ENCODE data around the gene LMOD1.
"Not testable (repeated sequence)": the region's sequence is repeated elsewhere in the genome, so short reads cannot be mapped to it uniquely, and the experiment has no call there.

Gene LMOD1

DNA sequence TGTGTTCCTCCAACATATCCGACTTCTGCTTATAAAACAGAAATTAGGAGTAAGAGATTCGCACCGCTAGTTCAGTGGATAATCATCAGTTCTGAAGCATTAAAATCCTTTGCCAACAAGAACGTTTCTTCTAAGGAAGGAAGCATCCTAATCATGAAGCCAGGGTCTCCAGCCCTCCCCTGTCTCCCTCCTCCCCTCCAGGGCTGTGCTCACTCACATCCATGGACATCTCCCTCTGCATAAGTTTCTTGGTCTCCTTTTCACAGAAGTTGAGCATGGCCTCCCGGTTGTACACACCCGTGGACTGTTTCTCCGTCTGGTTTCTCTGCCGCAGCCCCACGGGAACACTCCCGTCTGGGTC lies 505 bp downstream of the LMOD1 start:
- no peak for DNase-seq

DNA sequence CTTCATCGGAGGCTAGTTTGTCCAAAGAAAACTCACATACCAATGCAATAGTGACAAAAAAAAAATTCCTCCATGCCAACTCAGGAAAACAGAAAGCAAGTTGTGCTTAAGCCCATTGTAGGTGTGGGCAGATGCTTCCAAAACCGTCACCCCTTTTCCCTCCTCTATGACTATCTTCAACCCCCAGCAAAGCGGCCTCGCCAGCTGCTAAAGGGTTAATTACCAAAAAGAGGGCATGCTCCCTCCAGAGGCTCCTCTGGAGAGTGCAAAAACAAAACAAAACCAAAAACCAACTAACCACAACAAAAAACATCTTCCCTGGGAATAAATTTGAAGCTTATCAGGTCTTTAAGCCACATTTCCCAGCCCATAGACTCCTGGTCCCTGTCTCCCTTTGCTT lies 1.2 kb downstream of the LMOD1 start:
- no peak for DNase-seq

DNA sequence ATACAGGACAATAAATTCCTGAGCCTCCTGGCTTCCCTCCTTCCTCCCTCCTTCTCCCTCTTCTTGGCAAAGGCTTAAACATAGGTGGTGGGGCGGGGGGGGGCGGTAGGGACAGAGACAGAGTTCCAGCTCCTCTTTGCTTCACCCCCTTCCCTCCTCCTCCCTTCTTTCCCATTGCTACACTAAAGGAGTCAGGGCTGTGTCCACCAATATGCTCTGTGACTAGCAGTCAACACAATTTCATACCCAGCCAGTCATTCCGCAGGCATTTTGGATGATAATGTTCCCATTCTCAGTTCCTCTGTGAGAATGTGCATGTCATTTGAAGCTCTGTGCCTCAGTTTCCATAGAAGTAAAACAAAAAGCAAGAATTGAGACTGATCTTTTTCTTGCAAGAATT lies 1.7 kb downstream of the LMOD1 start:
- no peak for DNase-seq

DNA sequence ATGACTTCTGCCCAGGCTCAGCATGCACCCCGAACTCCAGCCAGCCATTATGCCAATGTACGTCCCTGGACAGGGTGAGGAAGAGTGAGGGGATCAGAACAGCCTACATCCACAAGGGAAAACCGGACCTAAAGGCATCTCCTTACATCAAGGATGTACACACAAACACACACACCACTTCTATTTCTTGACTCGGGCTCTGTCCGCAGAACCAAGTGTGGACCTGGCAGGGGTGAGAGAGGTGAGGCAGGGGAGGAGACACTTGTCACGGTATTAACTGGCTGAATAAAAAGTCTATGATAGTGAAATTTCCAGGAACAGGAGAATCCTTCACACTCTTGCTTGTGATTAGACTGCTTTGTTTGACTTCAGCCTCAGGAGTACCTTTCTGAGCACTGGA lies 2.3 kb downstream of the LMOD1 start:
- no peak for DNase-seq

DNA sequence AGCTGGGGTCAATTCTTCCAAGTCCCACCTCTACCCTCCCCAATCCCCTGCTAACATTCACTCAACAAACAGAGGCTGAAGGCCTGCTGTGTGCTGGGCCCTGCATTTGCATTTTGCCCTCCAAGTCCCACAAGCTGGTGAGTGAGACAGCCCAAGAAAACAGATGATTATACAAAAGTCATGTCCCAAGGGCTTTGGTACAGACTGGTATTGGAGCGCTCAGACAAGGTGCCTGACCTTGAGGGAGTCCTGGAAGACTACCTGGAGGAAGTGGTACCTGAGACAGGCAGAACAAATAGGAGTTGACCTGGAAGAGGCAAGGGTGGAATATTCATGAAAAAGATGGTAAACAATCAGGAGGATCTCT lies 4.2 kb downstream of the LMOD1 start:
- DNase-seq: no peak

DNA sequence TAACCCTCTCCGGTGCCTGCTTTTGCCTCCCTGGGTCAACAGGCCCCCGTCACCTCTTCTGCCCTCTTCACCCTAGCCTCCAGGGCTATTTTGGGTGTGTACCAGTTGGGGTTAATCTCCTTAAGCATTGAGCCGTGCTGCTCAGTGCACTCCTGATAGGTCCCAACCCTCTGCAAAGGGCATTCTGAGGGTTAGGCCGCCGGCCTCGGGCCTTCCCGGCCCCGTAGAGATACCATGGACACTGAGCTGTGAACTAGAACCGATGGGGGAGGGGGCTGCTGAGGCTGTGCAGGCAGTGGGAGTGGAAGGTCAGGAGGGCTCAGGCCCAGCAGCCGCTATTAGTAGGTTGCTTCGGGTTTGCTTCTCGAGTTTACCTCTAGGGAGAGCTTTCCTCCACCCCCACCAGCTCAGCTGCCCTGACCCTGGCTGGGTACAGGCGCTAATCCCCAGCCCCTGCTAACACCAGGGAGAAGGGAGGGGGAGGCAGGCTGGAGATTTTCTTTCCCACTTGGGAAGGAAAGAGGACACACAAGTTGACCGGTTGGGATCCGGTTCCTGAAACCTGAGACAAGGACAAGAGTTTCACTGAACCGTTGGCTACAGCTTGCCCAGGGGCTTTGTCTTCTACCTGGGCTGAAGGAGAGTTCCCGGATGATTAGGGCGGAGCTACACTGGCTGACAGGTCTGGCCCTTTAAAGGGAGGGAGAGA lies 4.8 kb downstream of the LMOD1 start:
- DNase-seq: no peak

DNA sequence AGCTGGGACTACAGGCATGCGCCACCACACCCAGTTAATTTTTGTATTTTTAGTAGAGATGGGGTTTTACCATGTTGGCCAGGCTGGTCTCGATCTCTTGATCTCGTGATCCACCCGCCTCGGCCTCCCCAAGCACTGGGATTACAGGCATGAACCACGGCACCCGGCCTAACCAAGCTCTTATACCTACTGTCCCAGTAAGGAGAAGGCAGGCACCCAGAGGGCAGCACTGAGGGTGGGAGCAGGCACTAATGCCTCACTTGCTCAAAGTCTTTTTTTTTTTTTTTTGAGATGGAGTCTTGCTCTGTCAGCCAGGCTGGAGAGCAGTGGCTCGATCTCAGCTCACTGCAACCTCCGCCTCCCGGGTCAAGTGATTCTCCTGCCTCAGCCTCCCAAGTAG lies 6.0 kb downstream of the LMOD1 start:
- DNase-seq: not testable (repeated sequence)

DNA sequence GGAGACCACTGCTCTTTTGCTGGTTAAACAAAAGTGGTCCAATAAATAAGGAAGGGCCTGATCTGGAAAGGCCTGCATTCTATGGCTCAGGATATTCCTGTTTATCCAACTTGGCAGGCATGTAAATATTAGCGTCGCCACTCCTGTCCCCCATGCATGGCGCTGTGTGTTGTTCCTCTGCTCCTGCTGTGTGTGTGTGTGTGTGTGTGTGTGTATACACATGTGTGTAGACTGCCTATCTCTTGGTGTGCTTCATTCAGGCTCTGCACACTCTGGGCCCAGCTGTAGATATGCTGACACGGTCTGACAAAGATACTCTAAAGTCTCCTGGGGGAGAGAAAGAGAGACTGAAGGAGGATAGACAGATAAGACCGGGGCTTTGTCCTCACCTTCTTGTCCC lies 6.8 kb downstream of the LMOD1 start:
- DNase-seq: no peak

DNA sequence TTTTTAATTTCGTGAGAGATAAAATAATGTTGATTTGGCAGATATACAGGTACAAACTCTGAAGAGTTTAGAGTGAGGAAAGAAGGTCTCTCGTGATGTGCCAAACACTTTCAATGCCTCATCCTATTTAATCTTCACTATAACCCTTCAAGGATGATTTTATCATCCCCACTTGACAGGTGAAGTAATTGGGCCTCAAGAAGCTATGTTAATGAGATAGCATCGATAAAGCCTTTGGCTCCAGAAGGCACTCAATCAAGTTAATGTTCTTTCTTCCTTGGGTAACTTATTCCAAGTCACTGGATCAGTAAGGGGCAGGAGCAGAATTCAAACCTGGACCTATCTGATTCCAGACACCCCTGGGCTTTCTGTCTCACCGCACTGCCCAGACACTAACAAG lies 7.2 kb downstream of the LMOD1 start:
- DNase-seq: no peak

DNA sequence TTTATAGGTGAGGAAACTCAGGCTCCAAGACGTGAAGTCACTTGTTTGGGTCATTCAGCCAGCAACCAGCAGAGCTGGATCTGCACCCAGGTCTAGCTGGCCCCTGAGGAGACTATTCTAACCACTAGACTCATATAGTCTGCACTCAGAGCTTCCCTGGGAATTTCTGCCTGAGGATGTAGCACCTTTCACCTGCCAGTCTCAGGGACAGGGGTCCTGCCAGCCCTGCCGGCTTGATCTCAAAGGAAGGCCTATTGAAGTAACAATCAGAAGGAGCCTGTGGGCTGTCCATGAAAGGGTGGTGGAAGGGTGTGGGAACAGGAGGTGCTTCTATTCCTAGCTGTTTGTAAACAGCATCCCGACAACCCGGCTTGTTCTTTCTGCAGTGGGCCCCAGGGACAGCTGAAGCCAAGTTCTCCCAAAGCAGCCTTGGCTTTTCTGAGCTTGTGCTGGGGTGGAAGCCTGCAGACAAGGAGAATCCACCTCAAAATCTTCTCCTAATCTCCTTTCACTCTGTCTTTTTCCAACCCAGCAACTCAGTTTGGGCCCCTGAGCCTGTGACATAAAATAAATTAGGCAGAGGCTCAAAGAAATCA lies 7.8 kb downstream of the LMOD1 start:
- DNase-seq: no peak

DNA sequence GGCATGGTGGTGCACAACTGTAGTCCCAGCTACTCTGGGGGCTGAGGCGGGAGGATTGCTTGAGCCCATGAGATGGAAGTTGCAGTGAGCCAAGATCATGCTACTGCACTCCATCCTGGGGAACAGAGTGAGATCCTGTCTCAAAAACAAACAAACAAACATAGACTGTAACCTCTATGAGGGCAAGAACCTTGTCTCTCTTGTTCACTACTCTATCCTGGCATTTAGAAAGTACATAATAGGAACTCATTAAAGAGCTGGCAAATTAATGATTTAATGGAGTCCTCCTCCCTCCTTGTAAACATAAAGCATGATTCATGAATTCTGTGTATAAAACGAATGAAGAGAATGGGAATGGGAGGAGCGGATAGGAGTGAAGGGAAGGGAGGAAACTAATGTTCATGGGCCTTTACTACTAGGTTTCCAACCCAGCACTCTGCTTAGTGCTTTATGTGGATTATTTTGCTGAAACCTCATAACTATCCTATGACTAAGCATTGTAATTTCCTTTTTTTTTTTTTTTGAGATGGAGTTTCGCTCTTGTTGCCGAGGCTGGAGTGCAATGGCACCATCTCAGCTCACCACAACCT lies 8.6 kb downstream of the LMOD1 start:
- peak; percentile 86 for DNase-seq

DNA sequence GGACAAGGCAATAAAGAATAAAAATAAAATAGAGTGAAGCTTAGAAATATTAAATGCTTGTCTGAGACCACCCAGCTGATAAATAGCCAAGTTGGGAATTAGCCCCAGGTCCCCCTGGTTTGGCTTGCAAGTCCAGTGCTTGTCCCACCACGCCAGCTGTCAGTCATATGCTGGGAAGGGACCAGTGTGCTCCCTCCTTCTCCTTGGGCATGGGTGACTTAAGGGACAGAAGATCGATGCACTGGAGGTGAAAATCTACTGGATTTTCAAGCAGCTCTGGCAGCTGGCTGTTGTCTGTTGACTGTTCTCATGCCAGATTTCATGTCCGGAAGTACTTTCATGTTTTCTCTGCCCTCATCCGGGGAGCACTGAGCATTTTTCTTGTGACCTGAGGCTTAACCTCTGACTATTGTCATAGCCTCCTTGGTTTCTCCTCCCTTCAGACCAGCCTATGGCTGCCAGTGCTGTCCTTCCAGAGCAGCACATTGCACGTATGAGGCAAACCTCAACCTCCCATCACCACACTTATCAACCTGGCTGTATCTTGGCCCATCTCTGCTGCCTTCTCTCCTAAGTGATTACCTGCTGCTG lies 12.4 kb downstream of the LMOD1 start:
- DNase-seq: no peak

DNA sequence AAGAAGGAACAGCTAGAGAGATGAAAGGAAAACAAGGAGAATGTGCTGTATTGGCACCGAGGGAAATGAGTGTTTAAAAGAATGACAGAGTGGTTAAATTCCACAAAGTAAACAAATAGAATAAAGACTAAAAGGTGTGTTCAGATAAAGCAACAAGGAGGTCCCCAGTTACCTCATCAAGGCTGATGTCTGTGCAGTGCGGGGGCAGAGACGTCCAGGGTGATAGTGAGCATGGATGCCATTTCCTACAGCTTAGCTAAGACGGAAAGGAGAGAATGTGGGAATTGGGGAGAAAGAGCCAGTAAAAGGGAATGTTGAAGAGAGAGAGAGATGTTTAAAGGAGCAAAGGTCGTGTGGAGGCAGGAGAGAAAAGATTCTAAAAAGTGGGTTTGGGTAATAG lies 15.5 kb downstream of the LMOD1 start:
- no peak for DNase-seq

DNA sequence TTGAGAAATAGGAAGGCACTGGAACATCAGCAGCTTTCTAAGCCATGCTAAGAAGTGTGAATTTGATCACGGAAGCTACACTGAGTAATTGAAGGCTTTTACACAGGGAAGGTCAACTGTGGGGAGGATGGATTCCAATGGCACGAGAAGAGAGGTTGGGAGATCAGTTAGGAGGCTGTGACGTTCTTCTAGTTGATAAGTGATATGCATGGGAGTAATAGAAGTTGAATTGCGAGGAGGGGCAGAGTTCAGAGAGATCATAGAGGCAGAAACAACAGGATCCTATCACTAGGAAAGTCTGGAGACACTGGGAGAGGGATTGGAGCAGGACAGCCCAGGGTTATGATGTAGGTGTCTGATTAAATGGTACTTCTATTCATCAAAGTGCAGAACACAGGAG lies 16.2 kb downstream of the LMOD1 start:
- DNase-seq: no peak

DNA sequence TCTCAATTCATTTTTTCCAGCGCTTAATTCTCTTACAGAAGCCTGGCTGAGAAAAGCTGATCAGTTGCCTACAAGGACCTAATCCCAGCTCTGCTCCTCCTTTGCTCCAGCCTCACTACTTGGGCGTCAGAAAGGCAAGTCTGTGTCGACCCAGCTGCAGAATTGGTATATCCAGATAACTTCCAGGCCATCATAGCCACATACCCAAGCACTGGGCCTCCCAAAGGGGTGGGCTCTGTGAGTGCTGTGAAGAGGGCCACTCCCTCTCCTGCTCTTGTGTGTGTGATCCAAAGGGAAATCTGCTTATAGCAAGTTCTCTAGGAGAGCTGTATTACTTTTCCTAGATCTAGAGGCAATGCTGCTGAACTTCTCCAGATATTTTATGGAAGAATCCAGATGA lies 18.1 kb downstream of the LMOD1 start:
- no peak for DNase-seq

DNA sequence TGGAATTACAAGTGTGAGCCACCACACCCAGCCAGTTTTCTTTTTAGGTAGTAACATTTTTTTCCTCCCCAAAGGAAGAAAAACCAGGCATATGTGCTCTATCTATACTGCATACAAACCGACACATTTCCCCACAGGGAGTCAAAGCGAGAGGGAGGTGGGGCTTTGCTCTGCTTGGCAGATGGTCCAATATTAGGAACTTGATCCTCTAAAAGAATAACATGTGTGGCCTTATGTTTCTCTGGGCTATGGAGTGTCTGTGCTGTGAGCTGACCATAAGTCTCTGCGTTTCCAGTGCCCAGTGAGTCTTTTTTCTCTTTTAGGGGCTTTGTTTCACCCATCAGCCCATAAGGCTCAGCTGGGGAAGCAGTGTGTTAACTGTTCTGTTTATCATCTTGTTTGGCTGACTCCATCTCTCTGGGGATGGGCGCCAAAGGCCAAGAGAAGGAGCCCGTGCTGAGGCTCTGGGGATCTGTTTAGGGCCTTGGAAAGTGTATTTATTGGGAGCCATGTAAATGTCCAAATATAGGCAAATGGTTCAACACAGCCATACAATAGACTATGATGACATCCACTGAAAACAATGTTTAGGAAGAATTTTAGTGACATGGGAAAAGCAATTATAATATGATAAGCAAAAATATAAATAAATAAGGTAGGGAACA lies 20.2 kb downstream of the LMOD1 start:
- DNase-seq: no peak

DNA sequence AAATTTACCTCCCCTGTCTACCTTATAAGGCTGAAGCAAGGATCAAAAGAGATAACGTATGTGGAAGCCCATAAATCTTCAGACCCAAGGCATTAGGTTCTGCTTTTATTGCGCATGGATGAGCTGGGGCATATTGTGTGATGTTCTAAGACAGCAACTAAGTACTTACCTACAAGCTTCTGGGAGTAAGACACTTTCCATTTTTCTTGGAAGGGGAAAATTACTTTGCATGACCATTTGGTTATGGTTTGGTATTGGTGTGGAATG lies 21.1 kb downstream of the LMOD1 start:
- DNase-seq: no peak

DNA sequence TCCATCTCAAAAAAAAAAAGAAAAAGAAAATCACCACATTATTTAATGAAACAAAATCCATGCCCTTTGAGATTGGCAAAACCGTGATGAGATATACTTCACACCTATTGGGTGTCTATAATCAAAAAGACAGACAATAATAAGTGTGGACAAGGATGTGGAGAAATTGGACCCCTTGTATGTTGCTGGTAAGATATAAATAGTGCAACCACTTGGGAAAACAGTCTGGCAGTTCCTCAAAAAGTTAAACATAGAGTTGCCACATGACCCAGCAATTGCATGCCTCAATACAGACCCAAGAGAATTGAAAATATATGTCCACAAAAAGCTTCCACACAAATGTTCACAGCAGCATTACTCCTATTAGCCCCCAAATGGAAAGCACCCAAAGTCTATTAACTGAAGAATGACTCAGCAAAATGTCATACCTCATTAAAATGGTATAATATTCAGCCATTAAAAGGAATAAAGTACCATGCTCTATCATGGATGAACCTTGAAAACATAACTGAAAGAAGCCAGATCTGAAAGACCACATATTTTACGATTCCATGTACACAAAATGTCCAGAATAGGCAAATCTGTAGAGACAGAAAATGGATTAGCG lies 24.3 kb downstream of the LMOD1 start:
- no peak for DNase-seq

DNA sequence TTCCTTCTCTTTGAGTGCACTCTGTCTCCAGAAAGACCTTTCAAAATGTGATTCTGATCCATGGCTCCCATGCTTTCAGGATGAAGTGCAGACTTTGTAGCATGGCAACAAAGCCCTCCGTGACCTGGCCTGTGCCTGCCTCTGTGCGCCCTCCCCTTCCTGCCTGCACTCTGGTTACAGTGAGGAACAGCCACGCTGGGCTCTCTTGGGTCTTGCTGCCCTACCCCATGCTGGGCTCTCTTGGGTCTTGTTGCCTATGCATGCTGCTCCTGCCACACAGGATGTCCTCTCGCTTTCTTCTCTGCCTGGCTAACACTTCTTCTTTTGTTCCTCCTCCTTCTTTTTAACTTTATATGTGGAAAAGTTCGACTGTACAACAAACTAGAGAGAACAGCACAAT lies 28.0 kb downstream of the LMOD1 start:
- DNase-seq: no peak

DNA sequence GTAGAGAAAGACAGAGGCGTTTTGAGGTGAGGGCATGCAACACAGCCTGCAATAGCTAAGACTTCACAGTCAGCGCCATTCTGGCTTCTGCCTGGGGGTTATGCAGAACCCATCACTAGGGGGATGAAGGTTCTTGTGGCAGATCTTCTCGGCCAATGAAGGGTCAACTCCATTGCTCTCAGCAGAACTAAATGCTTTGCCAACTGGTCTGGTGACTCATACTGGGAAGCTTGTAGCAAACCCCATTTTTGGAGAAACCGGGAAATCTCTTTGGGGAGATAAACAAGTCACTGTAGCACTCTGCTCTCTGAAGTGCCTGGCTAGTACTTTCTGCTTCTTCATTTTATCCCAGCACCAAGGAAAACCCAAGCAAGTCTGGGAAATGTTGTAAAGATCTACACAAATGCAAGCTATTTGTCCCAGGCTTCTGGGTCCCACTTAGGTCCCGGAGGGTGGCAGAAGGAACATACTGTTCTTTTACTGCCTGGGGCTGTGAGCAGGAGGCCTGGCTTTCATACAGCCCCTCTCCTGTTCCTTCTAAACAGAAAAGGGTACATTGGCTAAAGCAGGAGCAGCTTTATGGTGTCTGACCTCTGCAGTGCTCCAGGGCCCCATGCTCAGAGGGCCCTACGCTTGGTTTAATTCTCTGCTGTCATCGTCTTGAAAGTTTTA lies 28.9 kb downstream of the LMOD1 start:
- peak; percentile 77 for DNase-seq

DNA sequence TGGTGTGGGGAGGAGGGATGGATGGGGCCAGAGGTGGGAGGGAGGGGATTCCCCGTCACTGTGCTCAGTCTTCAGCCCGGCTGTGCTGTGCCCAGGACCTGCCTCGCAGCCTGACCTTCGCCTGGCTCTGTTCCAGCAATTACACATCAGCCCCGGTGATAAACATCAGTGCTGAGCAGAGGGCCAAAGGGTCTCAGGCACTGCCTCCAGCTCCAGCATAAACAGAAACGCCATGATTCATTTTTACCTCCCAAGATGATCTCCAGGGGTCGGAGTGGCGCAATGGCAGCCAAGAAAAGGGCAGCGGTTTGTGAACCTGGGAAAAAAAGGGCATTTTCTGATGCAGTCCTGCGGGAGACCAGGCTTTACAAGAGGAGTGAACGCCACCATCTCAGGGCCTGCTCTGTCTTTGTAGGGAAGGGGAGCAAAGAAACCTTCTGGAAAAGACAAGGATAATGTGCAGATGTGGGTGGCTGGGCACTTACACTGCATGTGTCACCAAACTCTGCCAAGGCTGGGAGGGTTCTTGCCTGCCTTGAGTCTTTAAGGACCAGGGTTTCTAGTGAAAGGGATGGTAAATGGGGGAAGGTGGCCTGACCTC lies 29.6 kb downstream of the LMOD1 start:
- peak; percentile 84 for DNase-seq

DNA sequence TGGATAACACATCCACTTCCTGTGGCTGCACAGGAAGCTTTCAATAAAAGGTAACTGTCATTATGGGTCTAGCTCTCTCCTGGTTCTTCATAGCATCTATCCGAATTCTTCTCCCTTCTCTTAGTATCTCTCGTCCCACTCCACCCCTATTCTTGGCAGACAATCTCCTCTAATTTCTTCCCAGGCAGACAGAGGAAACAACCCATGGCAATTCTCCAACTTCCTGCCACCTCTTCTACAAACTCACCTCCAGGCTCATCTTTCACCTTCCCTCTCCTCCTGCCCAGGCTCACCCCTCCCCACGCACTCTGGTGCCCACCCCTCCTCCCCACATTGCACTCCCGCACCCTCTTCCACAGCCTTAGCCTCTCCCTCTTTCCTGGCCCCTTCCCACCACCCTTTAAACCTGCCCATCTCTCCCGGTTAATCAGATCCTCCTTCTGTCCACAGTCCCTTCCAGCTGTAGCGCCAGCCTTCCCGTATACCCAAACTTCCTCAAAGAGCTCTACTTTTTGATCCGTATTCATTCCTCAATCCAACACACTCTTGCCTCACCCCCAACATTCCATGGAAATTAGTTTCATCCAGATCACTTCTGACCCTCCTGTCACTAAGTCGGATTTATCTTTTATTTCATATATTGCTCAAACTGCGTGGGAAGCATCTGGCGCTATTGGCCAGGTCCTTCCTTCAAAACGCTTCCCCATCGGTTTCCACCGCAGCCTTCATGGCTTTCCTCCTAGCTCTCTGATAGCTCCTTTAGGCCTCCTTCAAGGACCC lies 31.7 kb downstream of the LMOD1 start:
- peak; percentile 76 for DNase-seq

Measured in fibroblast of skin of right quadriceps (primary cell).